Peyer's patch (tissue), 4 donors: ENCODE data around the gene PRPF38B.

ENCODE experiments used
- POLR2A ChIP-seq, 2 donors: fragments of 450-650 bp; IDR thresholded peaks; one replicate each; pipeline ENCODE4 v1.5.1; 2017; ENCODE audit warnings: antibody characterized with exemption in 2 of 2, mild to moderate bottlenecking in 2 of 2, moderate library complexity in 2 of 2
- TF ChIP-seq, protein P1 (sequence below), 6 experiments: fragments of 450-650 bp in 4 of 6; fragments of 200-600 bp in 2 of 6; sonication (generic) in 1 of 6; IDR thresholded peaks; one replicate each; pipeline ENCODE4 v1.5.1; 2017 to 2019; ENCODE audit warnings: antibody characterized with exemption in 6 of 6, mild to moderate bottlenecking in 3 of 6, moderate library complexity in 1 of 6

DNA sequence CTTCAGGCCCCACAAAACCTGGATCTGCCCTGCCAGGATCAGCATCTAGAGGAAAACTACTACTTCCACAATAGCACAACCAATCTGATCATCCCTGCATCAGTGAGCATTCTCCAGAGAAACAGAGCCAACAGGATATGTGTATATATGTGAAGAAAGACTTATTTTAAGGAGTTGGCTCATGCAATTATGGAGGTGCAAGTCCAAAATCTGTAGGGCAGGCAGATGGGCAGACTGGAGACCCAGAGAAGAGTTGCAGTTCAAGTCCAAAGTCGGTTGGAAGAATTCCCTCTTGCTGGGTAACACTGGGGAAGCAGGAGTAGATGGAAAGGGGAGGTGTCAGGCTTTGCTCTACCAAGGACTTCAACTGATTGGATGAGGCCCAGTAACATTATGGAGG lies 26.3 kb upstream of the PRPF38B start:
- TF ChIP-seq, protein P1, sequence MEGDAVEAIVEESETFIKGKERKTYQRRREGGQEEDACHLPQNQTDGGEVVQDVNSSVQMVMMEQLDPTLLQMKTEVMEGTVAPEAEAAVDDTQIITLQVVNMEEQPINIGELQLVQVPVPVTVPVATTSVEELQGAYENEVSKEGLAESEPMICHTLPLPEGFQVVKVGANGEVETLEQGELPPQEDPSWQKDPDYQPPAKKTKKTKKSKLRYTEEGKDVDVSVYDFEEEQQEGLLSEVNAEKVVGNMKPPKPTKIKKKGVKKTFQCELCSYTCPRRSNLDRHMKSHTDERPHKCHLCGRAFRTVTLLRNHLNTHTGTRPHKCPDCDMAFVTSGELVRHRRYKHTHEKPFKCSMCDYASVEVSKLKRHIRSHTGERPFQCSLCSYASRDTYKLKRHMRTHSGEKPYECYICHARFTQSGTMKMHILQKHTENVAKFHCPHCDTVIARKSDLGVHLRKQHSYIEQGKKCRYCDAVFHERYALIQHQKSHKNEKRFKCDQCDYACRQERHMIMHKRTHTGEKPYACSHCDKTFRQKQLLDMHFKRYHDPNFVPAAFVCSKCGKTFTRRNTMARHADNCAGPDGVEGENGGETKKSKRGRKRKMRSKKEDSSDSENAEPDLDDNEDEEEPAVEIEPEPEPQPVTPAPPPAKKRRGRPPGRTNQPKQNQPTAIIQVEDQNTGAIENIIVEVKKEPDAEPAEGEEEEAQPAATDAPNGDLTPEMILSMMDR (IDR thresholded peaks at IDR 0.05), result no peak
- no peak for TF ChIP-seq POLR2A (IDR thresholded peaks at IDR 0.05)
